ENCODE data around the gene EIF2S3.
A peak's percentile ranks its signal among the peaks of the same experiment; 100 is the strongest.
"Not testable (repeated sequence)": the region's sequence is repeated elsewhere in the genome, so short reads cannot be mapped to it uniquely, and the experiment has no call there.

EIF2S3 gene

DNA sequence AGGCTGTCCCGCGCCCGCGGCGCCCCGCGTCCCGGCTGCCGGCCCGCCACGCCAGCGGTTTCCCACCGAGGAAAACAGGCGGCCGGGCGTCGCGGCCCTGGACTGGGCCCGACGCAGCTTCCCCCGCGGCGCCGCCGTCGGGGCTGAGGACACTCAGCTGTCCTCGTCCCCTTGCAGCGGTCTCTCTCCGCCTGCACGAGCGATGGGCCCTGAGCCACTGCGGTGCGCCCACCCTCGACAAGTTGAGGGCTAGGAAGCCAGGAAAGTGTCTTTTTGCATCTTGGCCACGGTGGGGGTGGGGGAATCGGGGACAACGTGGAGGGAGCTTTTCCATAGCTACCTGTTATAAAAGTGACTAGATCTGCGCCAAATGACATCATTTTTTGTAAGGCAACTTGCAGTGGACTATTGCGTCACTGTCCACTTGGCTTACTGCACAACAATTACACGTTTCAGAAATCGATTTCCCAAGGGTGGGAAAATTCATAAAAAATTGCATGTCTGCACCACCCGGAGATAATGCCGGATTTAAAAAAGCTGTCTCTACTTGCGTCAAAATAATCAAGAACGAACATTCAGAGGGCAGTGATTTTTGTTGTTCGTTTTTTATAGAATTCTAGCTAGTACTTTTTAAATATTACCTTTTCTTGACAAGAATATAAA lies 28.9 kb upstream of the EIF2S3 start:
- peak; percentile 72 to 81 for DNase-seq
- peak; percentile 43 for TF ChIP-seq POLR2A (IDR thresholded peaks at IDR 0.05; ENCODE audit: low read length)
- no peak for TF ChIP-seq GATA1 (IDR thresholded peaks at IDR 0.05; ENCODE audit: low read depth, low read length)

DNA sequence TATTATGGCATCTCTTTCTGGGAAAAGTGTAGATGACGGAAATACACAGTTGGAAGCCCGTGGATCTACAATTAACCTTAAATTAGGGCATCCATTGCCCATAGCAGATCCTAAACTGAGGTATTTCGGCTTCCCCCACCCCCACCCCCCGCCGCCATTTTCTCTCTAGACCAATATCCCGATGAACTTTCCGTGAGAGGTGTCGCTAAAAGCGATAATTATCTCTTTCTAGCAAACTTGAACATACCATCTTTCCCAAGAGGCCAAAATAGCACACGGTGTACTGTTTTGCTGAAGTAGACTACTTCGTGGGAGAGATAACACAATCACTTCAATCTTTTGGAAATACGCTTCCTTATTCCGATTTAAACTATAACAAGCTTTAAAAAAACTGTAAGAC lies 28.3 kb upstream of the EIF2S3 start:
- DNase-seq = peak; percentile 29 to 53
- TF ChIP-seq POLR2A (IDR thresholded peaks at IDR 0.05; ENCODE audit: low read length) (no peak), GATA1 (IDR thresholded peaks at IDR 0.05; ENCODE audit: low read depth, low read length) (no peak)

DNA sequence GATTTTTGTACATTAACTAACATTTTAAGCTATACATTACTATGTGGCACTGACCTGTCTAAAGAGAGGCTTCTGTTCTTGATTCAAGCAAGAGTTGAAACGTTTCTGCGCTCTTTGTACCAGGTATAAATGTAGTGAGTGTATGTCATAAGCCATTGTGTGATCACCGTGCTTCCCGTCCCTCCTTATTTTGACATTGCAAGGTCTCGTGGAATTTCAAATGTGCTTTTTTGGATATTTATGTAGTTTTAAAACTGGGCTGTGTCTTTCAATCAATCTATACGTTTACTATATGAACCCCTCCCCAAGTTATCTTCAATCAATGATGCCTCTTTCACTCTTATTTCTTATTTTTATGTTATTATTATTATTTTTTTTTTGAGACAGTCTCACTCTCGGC lies 27.7 kb upstream of the EIF2S3 start, which contains the start of gene KLHL15:
TSS of gene KLHL15 (minus strand) at position 101 of the 400 bp plus-strand sequence. CDS start 20,493 bp downstream, outside the sequence.
- no peak for DNase-seq
- TF ChIP-seq POLR2A (IDR thresholded peaks at IDR 0.05; ENCODE audit: low read length) = no peak
- no peak for TF ChIP-seq GATA1 (IDR thresholded peaks at IDR 0.05; ENCODE audit: low read depth, low read length)

DNA sequence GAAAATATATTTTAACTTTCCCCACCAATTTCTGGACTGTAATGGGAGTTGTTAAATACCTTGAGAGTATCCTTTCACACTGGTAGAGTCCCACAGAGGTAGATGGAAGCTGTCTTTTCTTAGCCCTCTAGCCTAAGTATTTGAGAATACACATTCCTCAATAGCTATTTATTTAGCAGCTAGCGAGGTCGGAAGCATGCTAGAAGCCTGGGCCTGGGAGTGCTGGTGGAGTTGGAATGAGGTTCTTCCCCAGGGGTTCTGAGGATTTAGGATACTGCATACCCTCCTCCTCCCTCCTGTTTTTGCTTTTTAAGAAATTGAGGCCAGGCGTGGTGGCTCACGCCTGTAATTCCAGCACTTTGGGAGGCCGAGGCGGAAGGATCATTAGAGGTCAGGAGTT lies 26.8 kb upstream of the EIF2S3 start:
- TF ChIP-seq POLR2A (IDR thresholded peaks at IDR 0.05; ENCODE audit: low read length) (no peak), GATA1 (IDR thresholded peaks at IDR 0.05; ENCODE audit: low read depth, low read length) (no peak)

DNA sequence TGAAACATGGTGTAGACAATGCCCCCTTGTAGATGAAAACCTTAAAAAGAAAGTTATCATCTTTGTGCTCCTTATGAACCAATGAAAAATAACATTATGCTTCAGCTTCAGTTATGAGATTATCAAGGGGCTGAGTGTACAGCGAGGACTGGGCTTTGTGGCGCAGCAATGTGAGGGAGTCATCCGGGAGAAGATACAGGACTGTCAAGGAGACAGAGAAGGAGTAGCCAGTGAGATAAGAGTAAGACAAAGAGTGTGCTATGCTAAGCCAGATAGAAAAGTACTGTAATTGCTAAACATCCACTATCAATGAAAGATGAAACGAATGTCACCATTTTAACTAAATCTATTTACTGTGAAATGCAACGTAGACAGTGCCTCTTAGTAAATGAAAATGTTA lies 24.2 kb upstream of the EIF2S3 start:
- no peak for DNase-seq
- TF ChIP-seq POLR2A (IDR thresholded peaks at IDR 0.05; ENCODE audit: low read length) (no peak), GATA1 (IDR thresholded peaks at IDR 0.05; ENCODE audit: low read depth, low read length) (no peak)

More for the DNA sequence above, 26.8 kb upstream of the EIF2S3 start:
- DNase-seq = no peak

DNA sequence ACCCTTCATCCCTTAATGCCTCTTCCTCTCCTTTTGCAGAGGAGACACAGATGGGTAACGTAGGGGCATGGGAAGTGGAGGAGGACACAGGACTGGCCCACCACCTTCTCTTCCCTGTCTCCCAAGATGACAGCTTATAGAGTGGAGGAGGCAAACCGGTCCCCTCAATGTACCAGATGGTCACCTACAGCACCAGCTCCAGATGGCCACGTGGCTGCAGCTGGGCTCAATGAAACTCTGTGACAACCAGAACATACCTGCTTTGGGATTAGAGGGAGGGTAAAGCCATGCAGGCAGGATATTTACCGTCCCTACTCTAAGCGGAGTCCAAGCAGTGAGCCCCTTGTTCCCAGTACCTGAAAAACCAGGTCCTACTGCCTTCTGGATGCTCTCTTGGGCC lies 20.3 kb upstream of the EIF2S3 start:
- TF ChIP-seq POLR2A (IDR thresholded peaks at IDR 0.05; ENCODE audit: low read length) = no peak
- TF ChIP-seq GATA1 (IDR thresholded peaks at IDR 0.05; ENCODE audit: low read depth, low read length) = no peak

DNA sequence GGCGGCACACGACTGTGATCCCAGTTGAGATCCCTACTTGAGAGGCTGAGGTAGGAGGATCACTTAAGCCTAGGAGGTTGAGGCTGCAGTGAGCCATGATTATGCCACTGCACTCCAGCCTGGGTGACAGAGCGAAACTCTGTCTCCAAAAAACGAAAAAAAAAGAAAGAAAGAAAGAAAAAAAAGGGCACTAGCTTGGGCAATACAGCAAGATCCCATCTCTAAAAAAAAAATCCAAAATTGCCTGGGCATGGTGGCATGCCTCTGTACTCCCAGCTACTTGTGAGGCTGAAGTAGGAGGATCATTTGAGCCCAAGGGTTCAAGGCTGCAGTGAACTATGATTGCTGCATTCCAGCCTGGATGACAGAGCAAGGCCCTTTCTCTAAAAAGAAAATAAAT lies 17.0 kb upstream of the EIF2S3 start:
- TF ChIP-seq POLR2A (IDR thresholded peaks at IDR 0.05; ENCODE audit: low read length) (no peak), GATA1 (IDR thresholded peaks at IDR 0.05; ENCODE audit: low read depth, low read length) (no peak)
- no peak for DNase-seq

More for the DNA sequence above, 20.3 kb upstream of the EIF2S3 start:
- DNase-seq = no peak

DNA sequence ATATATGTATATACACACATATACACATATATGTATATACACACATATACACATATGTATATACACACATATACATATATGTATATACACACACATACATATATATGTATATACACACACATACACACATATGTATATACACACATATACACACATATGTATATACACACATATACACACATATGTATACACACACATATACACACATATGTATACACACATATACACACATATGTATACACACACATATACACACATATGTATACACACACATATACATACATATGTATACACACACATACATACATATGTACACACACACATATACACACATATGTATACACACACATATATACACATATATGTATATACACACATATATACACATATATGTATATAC lies 8.7 kb upstream of the EIF2S3 start:
- not testable (repeated sequence) for DNase-seq

DNA sequence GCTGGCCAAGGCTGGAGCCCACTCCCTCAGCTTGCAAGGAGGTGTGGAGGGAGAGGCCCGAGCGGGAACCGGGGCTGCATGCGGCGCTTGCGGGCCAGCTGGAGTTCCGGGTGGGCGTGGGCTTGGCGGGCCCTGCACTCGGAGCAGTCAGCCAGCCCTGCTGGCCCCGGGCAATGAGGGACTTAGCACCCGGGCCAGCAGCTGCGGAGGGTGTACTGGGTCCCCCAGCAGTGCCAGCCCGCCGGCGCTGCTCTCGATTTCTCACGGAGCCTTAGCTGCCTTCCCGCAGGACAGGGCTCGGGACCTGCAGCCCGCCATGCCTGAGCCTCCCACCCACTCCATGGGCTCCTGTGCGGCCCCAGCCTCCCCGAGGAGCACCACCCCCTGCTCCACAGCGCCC lies 5.1 kb upstream of the EIF2S3 start:
- DNase-seq = not testable (repeated sequence)

DNA sequence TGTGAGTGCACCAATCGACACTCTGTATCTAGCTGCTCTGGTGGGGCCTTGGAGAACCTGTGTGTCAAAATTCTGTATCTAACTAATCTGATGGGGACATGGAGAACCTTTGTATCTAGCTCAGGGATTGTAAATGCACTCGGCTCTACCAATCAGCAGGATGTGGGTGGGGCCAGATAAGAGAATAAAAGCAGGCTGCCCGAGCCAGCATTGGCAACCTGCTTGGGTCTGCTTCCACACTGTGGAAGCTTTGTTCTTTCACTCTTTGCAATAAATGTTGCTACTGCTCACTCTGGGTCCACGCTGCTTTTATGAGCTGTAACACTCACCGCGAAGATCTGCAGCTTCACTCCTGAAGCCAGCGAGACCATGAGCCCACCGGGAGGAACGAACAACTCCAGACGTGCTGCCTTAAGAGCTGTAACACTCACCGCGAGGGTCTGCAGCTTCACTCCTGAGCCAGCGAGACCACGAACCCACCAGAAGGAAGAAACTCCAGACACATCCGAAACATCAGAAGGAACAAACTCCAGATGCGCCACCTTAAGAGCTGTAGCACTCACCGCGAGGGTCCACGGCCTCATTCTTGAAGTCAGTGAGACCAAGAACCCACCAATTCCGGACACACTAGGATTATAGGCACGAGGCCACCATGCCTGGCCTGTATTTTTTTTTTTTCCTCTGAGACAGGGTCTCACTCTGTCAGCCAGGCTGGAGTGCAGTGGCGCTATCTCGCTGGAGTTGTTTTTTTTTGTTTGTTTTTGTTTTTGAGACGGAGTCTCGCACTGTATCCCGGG lies 4.0 kb upstream of the EIF2S3 start:
- peak in 1 of 2 experiments; percentile 12 for DNase-seq

DNA sequence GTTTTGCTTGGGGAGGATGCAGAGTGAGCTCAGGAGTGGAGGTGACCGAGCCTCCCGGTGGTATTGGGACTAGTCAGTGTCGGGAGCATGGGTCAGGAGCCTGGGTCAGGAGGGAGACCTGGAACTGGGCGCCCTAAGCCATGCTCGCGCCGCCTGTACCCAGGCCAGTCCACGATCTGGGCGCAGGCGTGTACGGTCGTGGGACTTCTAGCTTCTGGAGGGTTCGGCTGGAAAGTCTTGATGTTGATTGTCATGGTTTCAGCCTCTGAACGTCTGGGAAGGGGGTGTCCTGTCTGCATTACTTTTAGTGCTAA lies 244 bp downstream of the EIF2S3 start:
- DNase-seq = no peak
- TF ChIP-seq POLR2A (IDR thresholded peaks at IDR 0.05; ENCODE audit: low read length) = peak; percentile 62
- no peak for TF ChIP-seq GATA1 (IDR thresholded peaks at IDR 0.05; ENCODE audit: low read depth, low read length)

DNA sequence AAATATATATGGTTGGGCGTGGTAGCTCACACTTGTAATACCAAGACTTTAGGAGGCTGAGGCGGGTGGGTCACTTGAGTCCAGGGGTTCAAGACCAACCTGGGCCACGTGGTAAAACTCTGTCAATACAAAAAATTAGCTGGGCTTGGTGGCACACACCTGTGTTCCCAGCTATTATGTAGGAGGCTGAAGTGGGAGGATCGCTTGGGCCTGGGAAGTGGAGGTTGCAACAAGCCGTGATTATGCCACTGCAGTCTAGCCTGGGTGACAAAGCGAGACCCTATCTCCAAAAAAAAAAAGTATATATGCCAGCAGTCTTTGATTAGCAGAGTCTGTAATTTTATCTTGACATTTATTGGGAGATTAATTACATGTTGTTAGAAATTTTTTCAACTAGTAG lies 8.7 kb downstream of the EIF2S3 start:
- DNase-seq = no peak
- TF ChIP-seq GATA1 (IDR thresholded peaks at IDR 0.05; ENCODE audit: low read depth, low read length) (no peak), POLR2A (IDR thresholded peaks at IDR 0.05; ENCODE audit: low read length) (no peak)

DNA sequence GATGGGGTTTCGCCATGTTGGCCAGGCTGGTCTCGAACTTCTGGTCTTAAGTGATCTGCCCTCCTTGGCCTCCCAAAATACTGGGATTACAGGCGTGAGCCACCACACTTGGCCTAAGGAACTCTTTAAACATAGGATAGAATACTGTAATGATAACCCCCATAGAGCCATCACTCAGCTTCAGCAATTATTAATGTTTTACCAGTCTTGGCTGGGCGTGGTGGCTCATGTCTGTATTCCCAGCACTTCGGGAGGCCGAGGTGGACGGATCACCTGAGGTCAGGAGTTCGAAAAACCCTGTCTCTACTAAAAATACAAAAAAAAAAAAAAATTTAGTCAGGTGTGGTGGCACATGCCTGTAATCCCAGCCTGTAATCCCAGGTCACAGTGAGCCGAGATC lies 15.1 kb downstream of the EIF2S3 start:
- TF ChIP-seq POLR2A (IDR thresholded peaks at IDR 0.05; ENCODE audit: low read length) (no peak), GATA1 (IDR thresholded peaks at IDR 0.05; ENCODE audit: low read depth, low read length) (no peak)
- DNase-seq = no peak

DNA sequence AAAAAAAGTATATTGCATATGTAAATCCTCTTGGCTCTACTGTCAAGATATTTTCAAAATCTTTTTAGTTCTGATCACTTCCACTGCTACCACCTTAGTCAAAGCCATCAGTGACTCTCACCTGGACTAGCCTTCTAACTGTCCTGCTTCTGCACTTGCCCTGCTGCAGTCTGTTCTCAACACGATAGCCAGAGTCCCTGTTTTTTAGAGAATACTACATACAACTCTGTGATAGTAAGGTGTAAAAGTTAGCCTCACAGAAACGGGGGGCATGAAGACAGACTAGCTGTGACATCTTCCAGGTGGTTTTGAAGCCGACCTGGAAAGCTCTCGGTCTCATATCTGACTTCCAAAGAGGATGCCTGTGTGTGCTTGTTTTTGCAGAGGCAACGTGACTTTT lies 24.7 kb downstream of the EIF2S3 start:
- DNase-seq = no peak
- TF ChIP-seq GATA1 (IDR thresholded peaks at IDR 0.05; ENCODE audit: low read depth, low read length) (no peak), POLR2A (IDR thresholded peaks at IDR 0.05; ENCODE audit: low read length) (no peak)

DNA sequence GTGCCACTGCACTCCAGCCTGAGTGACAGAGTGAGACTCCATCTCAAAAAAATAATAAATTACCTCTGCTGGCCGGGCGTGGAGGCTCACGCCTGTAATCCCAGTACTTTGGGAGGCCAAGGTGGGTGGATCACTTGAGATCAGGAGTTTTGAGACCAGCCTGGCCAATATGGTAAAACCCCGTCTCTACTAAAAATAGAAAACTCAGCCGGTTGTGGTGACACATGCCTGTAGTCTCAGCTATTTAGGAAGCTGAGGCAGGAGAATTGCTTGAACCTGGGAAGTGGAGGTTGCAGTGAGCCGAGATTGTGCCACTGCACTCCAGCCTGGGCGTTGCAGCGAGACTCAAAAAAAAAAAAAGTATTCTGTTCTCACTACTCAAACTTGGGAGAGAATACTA lies 25.5 kb downstream of the EIF2S3 start:
- DNase-seq = not testable (repeated sequence)

DNA sequence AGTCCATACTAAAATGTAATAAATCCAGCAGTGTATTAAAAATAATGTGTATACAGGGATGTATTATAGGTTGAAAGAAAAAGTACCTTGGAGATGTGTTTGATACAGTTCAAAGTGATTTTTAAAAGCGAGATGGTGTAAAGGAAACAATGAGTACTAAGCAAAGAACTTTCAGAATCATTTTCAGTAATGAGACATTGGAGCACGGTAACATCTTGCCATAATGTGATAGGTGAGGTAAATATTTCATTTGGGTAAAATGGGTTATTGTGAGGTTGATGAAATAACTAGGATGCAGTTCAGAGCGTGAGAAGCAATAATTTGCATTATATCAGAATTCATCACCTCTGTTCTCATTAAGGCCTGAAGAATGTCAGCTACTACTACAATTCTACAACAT lies 25.9 kb downstream of the EIF2S3 start:
- TF ChIP-seq POLR2A (IDR thresholded peaks at IDR 0.05; ENCODE audit: low read length) = no peak
- DNase-seq = no peak

Data from erythroblast (primary cell).